GM12875 (cell line): ENCODE results near the gene RFNG.

Source experiments
- H3K4me3 ChIP-seq: one replicate; pipeline ENCODE4 v1.5.1; 2011; ENCODE audit warnings: low read depth, low read length, control low read depth
- TF ChIP-seq, protein P1 (sequence below): IDR thresholded peaks from 2 replicates; pipeline ENCODE4 v1.5.1; 2011; ENCODE audit warnings: low read depth, mild to moderate bottlenecking, control low read depth, inconsistent platforms, low read length, moderate library complexity, borderline replicate concordance; ENCODE audit not compliant: insufficient read depth

Gene RFNG

GRCh38 chr17:82053556-82054263 lies 2.1 kb upstream of the RFNG start:
- H3K4me3 ChIP-seq: no peak overlapping the region
- TF ChIP-seq, protein P1, sequence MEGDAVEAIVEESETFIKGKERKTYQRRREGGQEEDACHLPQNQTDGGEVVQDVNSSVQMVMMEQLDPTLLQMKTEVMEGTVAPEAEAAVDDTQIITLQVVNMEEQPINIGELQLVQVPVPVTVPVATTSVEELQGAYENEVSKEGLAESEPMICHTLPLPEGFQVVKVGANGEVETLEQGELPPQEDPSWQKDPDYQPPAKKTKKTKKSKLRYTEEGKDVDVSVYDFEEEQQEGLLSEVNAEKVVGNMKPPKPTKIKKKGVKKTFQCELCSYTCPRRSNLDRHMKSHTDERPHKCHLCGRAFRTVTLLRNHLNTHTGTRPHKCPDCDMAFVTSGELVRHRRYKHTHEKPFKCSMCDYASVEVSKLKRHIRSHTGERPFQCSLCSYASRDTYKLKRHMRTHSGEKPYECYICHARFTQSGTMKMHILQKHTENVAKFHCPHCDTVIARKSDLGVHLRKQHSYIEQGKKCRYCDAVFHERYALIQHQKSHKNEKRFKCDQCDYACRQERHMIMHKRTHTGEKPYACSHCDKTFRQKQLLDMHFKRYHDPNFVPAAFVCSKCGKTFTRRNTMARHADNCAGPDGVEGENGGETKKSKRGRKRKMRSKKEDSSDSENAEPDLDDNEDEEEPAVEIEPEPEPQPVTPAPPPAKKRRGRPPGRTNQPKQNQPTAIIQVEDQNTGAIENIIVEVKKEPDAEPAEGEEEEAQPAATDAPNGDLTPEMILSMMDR: no peak

DNA sequence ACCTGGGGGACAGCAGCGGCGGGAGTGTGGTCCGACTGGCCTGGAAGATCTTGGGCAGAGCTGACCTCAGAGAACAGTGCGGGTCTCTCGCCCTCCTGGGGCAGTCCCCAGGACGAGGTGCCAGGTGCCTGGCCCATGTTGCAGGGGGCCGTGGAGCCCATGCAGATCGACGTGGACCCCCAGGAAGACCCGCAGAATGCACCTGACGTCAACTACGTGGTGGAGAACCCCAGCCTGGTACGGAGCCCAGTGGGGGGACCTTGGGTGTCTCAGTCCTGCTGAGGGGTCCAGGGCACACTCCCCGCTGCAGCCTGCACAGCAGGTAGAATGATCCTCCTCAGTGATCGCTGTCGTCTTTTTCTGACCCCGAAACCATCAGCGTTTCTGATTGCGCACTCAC lies 1.5 kb upstream of the RFNG start:
- TF ChIP-seq, protein P1: no peak
- no peak overlapping the region for H3K4me3 ChIP-seq

- TF ChIP-seq, protein P1: no peak
- H3K4me3 ChIP-seq: peak overlapping the region; percentile 85
Observed at GRCh38 chr17:82052638-82053059, 1.0 kb upstream of the RFNG start.

GRCh38 chr17:82050761-82051641 lies 610 bp downstream of the RFNG start:
- H3K4me3 ChIP-seq: peak overlapping the region; percentile 85
- TF ChIP-seq, protein P1: no peak

DNA sequence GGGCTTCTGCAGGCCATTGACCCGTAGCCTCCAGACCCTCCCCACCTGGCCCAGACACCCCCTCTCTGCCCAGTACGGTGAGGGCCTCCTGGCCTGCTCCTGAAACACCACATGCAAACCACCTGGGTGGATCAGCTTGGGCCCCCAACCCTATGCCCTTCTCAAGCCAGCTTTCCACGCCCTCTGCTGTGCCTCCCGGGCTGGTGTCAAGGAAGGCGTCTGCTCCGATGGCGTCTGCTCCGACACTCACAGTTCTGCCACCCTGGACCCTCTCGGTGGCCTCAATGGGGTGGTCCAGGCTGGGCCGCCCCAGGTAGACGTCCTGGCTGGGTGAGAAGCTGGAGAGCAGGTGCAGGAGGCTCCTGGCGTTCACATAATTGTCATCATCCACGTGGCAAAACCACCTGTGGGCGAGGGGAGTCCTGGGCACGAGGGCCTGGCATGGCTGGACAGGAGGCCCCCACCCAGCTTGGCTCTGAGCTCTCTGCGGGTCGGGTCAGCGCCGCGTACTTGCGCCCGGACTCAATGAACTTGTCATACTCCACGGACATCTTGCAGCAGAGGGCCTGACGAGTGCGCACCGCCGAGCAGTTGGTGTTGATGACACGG lies 1.4 kb downstream of the RFNG start:
- no peak overlapping the region for H3K4me3 ChIP-seq
- TF ChIP-seq, protein P1: no peak

GRCh38 chr17:82049521-82049971 lies 2.1 kb downstream of the RFNG start:
- no peak overlapping the region for H3K4me3 ChIP-seq
- TF ChIP-seq, protein P1: no peak

GRCh38 chr17:82049106-82049505 lies 2.5 kb downstream of the RFNG start:
- no peak overlapping the region for H3K4me3 ChIP-seq
- TF ChIP-seq, protein P1: no peak
